IMR-90 (cell line): Measurements from ENCODE around the gene HOXA2. TPM values are rescaled to one million over a fixed set of nuclear protein-coding genes. Genes with fewer than 3 reads are reported as not detected.

Experiments used
- ATAC-seq: fragments of 200-7000 bp; cut with Tn5 transposase; 2 replicates; pipeline ENCODE4 v1.9.1; 2020; ENCODE audit warnings: low read depth, mild to moderate bottlenecking, moderate library complexity
- BruUV-seq: library from RNA; stranded (reverse); fragments of 400-500 nt; replicated peaks from 2 replicates; lab custom pipeline; 2021; lab: Mats Ljungman, UMichigan
- CTCF ChIA-PET: fragments of 300-600 bp; formaldehyde crosslinking; extraction: SDS; loops from one replicate; lab custom pipeline; 2021; ENCODE audit warnings: antibody characterized with exemption; lab: Yijun Ruan, JAX
- POLR2A ChIA-PET: fragments of 300-600 bp; sonication (Branson Sonifier 250); formaldehyde crosslinking; loops from one replicate; lab custom pipeline; 2022; ENCODE audit warnings: antibody characterized with exemption; ENCODE audit not compliant: unreplicated experiment; lab: Charles Lee
- DNase-seq: peaks from one replicate; pipeline ENCODE4 v3.0.0; 2013
- H2AFZ ChIP-seq: replicated peaks from 2 replicates; pipeline ENCODE3; 2013; ENCODE audit warnings: low read length, mild to moderate bottlenecking; ENCODE audit not compliant: poor library complexity
- H2AK5ac ChIP-seq: 2 replicates; pipeline ENCODE4 v1.6.1; 2013; ENCODE audit warnings: low read depth, low read length, inconsistent platforms
- H2AK9ac ChIP-seq: replicated peaks from 2 replicates; pipeline ENCODE3; 2013; ENCODE audit warnings: mild to moderate bottlenecking, low read depth, low read length, moderate library complexity; ENCODE audit not compliant: poor library complexity
- H2BK120ac ChIP-seq: 2 replicates; pipeline ENCODE4 v1.6.1; 2013; ENCODE audit warnings: low read depth, low read length, inconsistent platforms
- H2BK15ac ChIP-seq: 3 replicates; pipeline ENCODE4 v1.6.1; 2013; ENCODE audit warnings: low read depth, low read length, inconsistent platforms
- H2BK20ac ChIP-seq: 2 replicates; pipeline ENCODE4 v1.6.1; 2013; ENCODE audit warnings: low read depth, mild to moderate bottlenecking, inconsistent platforms, low read length, moderate library complexity
- H2BK5ac ChIP-seq: 2 replicates; pipeline ENCODE4 v1.6.1; 2013; ENCODE audit warnings: mild to moderate bottlenecking, low read depth, low read length, inconsistent platforms; ENCODE audit not compliant: poor library complexity, severe bottlenecking
- H3K14ac ChIP-seq: replicated peaks from 2 replicates; pipeline ENCODE4 v1.6.1; 2013; ENCODE audit warnings: low read depth, low read length, inconsistent platforms
- H3K18ac ChIP-seq: 2 replicates; pipeline ENCODE4 v1.6.1; 2013; ENCODE audit warnings: low read depth, low read length, control low read depth
- H3K23ac ChIP-seq: 2 replicates; pipeline ENCODE4 v1.6.1; 2013; ENCODE audit warnings: low read depth, low read length, inconsistent platforms
- H3K27ac ChIP-seq: 2 replicates; pipeline ENCODE4 v1.5.1; 2013; ENCODE audit warnings: mild to moderate bottlenecking, control low read depth, low read length; ENCODE audit not compliant: insufficient read depth
- H3K27me3 ChIP-seq: 2 replicates; pipeline ENCODE4 v1.6.1; 2013; ENCODE audit warnings: low read length; ENCODE audit not compliant: control insufficient read depth, insufficient read depth
- H3K36me3 ChIP-seq: 2 replicates; pipeline ENCODE4 v1.6.1; 2013; ENCODE audit warnings: low read length, mixed read lengths; ENCODE audit not compliant: control insufficient read depth, insufficient read depth
- H3K4ac ChIP-seq: 2 replicates; pipeline ENCODE4 v1.6.1; 2013; ENCODE audit warnings: low read depth, low read length, inconsistent platforms
- H3K4me1 ChIP-seq: 2 replicates; pipeline ENCODE4 v1.6.1; 2013; ENCODE audit warnings: low read length, mixed read lengths; ENCODE audit not compliant: control insufficient read depth, insufficient read depth
- H3K4me2 ChIP-seq: 2 replicates; pipeline ENCODE4 v1.6.1; 2013; ENCODE audit warnings: low read depth, mild to moderate bottlenecking, control low read depth, low read length, moderate library complexity
- H3K4me3 ChIP-seq: 2 replicates; pipeline ENCODE4 v1.5.1; 2013; ENCODE audit warnings: low read depth, mild to moderate bottlenecking, control low read depth, low read length, moderate library complexity; ENCODE audit not compliant: insufficient read depth
- H3K56ac ChIP-seq: 2 replicates; pipeline ENCODE4 v1.6.1; 2013; ENCODE audit warnings: low read length, inconsistent platforms; ENCODE audit not compliant: insufficient read depth; ENCODE audit errors: extremely low read depth
- H3K79me1 ChIP-seq, 2 experiments: 2 replicates each; pipeline ENCODE4 v1.6.1; 2013; ENCODE audit warnings: low read length in 2 of 2, inconsistent platforms in 1 of 2, low read depth in 1 of 2
- H3K9ac ChIP-seq: 2 replicates; pipeline ENCODE4 v1.6.1; 2013; ENCODE audit warnings: low read depth, low read length, control low read depth
- H3K9me1 ChIP-seq: 2 replicates; pipeline ENCODE4 v1.6.1; 2013; ENCODE audit warnings: low read length, inconsistent platforms; ENCODE audit not compliant: insufficient read depth
- H3K9me3 ChIP-seq: 2 replicates; pipeline ENCODE4 v1.6.1; 2013; ENCODE audit warnings: low read length; ENCODE audit not compliant: control insufficient read depth, insufficient read depth
- H4K20me1 ChIP-seq: 2 replicates; pipeline ENCODE4 v1.6.1; 2013; ENCODE audit warnings: low read length, inconsistent platforms; ENCODE audit not compliant: insufficient read depth
- H4K5ac ChIP-seq: 2 replicates; pipeline ENCODE4 v1.6.1; 2013; ENCODE audit warnings: mild to moderate bottlenecking, low read depth, low read length, control low read depth
- H4K8ac ChIP-seq, 2 experiments: 2 replicates each; pipeline ENCODE4 v1.6.1; 2013; ENCODE audit warnings: low read depth in 2 of 2, low read length in 2 of 2, control low read depth in 1 of 2, inconsistent platforms in 1 of 2
- H4K91ac ChIP-seq: 2 replicates; pipeline ENCODE4 v1.6.1; 2013; ENCODE audit warnings: low read depth, low read length, inconsistent platforms; ENCODE audit not compliant: insufficient read depth
- BHLHE40 ChIP-seq: fragments of 150-350 bp; IDR thresholded peaks from 2 replicates; pipeline ENCODE4 v1.6.1; 2016; ENCODE audit warnings: mild to moderate bottlenecking, low read depth, low read length
- CEBPB ChIP-seq: IDR thresholded peaks from 2 replicates; pipeline ENCODE4 v1.6.1; 2012; ENCODE audit warnings: low read depth, low read length, improper control_type of control experiment
- CHD1 ChIP-seq: IDR thresholded peaks from 2 replicates; pipeline ENCODE4 v1.6.1; 2012; ENCODE audit warnings: low read depth, low read length, improper control_type of control experiment
- ELK1 ChIP-seq: fragments of 150-350 bp; IDR thresholded peaks from 2 replicates; pipeline ENCODE4 v1.6.1; 2016; ENCODE audit warnings: low read depth, mild to moderate bottlenecking, low read length, moderate library complexity, borderline replicate concordance
- FOS ChIP-seq: fragments of 150-350 bp; IDR thresholded peaks from 2 replicates; pipeline ENCODE4 v1.6.1; 2016; ENCODE audit warnings: low read depth, low read length
- MAFK ChIP-seq: IDR thresholded peaks from 2 replicates; pipeline ENCODE4 v1.6.1; 2012; ENCODE audit warnings: low read depth, low read length, improper control_type of control experiment
- MAZ ChIP-seq: IDR thresholded peaks from 2 replicates; pipeline ENCODE4 v1.6.1; 2012; ENCODE audit warnings: low read depth, mild to moderate bottlenecking, low read length, improper control_type of control experiment, moderate library complexity, borderline replicate concordance
- MXI1 ChIP-seq: IDR thresholded peaks from 2 replicates; pipeline ENCODE4 v1.6.1; 2012; ENCODE audit warnings: low read depth, mild to moderate bottlenecking, low read length, moderate library complexity, borderline replicate concordance
- NFE2L2 ChIP-seq: fragments of 150-350 bp; IDR thresholded peaks from 2 replicates; pipeline ENCODE4 v1.6.1; 2016; ENCODE audit warnings: low read depth, mild to moderate bottlenecking, low read length
- POLR2A ChIP-seq: IDR thresholded peaks from 2 replicates; pipeline ENCODE4 v1.6.1; 2012; ENCODE audit warnings: mild to moderate bottlenecking, low read depth, low read length
- RAD21 ChIP-seq: IDR thresholded peaks from 2 replicates; pipeline ENCODE4 v1.6.1; 2012; ENCODE audit warnings: low read length, improper control_type of control experiment
- RCOR1 ChIP-seq: IDR thresholded peaks from 2 replicates; pipeline ENCODE4 v1.6.1; 2012; ENCODE audit warnings: mild to moderate bottlenecking, low read length, improper control_type of control experiment; ENCODE audit not compliant: insufficient replicate concordance
- RFX5 ChIP-seq: IDR thresholded peaks from 2 replicates; pipeline ENCODE4 v1.8.0; 2012; ENCODE audit warnings: low read depth, mild to moderate bottlenecking, low read length, moderate library complexity
- SMC3 ChIP-seq: fragments of 150-350 bp; IDR thresholded peaks from 2 replicates; pipeline ENCODE4 v1.6.1; 2016; ENCODE audit warnings: low read depth, mild to moderate bottlenecking, antibody characterized with exemption, low read length, moderate library complexity
- USF2 ChIP-seq: fragments of 150-350 bp; IDR thresholded peaks from 2 replicates; pipeline ENCODE4 v1.6.1; 2017; ENCODE audit warnings: mild to moderate bottlenecking, antibody characterized with exemption, low read length, low read depth
- WGBS, 2 experiments: methylation state at CpG; one replicate each; pipeline versions ENCODE4 v1.1.5 to v1.1.7; 2013; ENCODE audit warnings: missing lambda C conversion rate in 2 of 2; ENCODE audit not compliant: insufficient read length in 1 of 2; ENCODE audit errors: extremely low coverage in 2 of 2; 5-methylcytosine and 5-hydroxymethylcytosine counted together
- dilution Hi-C: fragments of 300-500 bp; cut with HindIII; formaldehyde crosslinking; loops from one replicate; pipeline ENCODE4 v1.14.3; 2018; ENCODE audit warnings: low sequenced_read_pairs; ENCODE audit not compliant: unreplicated experiment
- in situ Hi-C: fragments of 300-500 bp; cut with MboI; formaldehyde crosslinking; loops from 3 replicates; pipeline ENCODE4 v1.14.3; 2019; ENCODE audit warnings: low sequenced_read_pairs, inconsistent platforms, mixed read lengths
- intact Hi-C: fragments of 100-400 bp; cut with micrococcal nuclease; formaldehyde crosslinking; loops from 2 replicates; pipeline ENCODE4 v1.10.0; 2022
- polyA plus RNA-seq, 3 experiments: library from polyadenylated mRNA; depleted of rRNA; stranded (reverse); fragments of >200 nt; gene quantifications; 2 replicates each; pipeline ENCODE4 v1.2.3, GENCODE V29; 2012; ENCODE audit warnings: low replicate concordance in 1 of 3
- total RNA-seq: library from RNA; depleted of rRNA; stranded (reverse); fragments of >200 nt; gene quantifications from 2 replicates; pipeline ENCODE4 v1.2.3, GENCODE V29; 2012
- TF ChIP-seq, protein P1 (sequence below): conservative IDR thresholded peaks from 2 replicates; pipeline ENCODE4 v1.5.1; 2012; ENCODE audit warnings: mild to moderate bottlenecking, low read depth, low read length, improper control_type of control experiment

The HOXA2 gene
- total and polyA plus RNA-seq, 2 of the 4 experiments (the other 2 are of a cell fraction) = 1.6 to 3.9 TPM

- Histone ChIP-seq H2AK5ac (no peak overlapping the region), H2BK5ac (peak overlapping the region; percentile 35), H2BK120ac (peak overlapping the region; percentile 75), H2AFZ (no peak overlapping the region), H3K36me3 (peaks cover 9% of the 10 kb centered on the region), H4K5ac (peak overlapping the region; percentile 71; the same call in 1 of the 2 replicates), H4K20me1 (no peaks in the 10 kb centered on the region), H4K8ac (peak overlapping the region; percentile 50 to 67; a peak in 1 of 4 replicates), H3K56ac (peak overlapping the region; percentile 79; the same call in 1 of the 2 replicates), H3K27me3 (no peaks in the 10 kb centered on the region), H3K9me1 (peaks cover 5% of the 10 kb centered on the region; the same call in 1 of the 2 replicates), H2BK20ac (peak overlapping the region; percentile 69; the same call in 1 of the 2 replicates), H2BK15ac (peak overlapping the region; percentile 52; the same call in 1 of the 3 replicates), H3K4me1 (peaks cover 20% of the 10 kb centered on the region), H3K27ac (peak overlapping the region; percentile 94), H3K9me3 (no peaks in the 10 kb centered on the region), H3K4ac (peak overlapping the region; percentile 55), H2AK9ac (no peak overlapping the region), H3K79me1 (peaks cover 6 to 38% of the 10 kb centered on the region in 2 experiments), H4K91ac (peak overlapping the region; percentile 68), H3K18ac (peak overlapping the region; percentile 89), H3K14ac (peak overlapping the region; percentile 78), H3K4me3 (peak overlapping the region; percentile 30; the same call in 1 of the 2 replicates), H3K4me2 (peak overlapping the region; percentile 94), H3K9ac (peak overlapping the region; percentile 89), H3K23ac (peak overlapping the region; percentile 85; the same call in 1 of the 2 replicates)
- intact Hi-C loops = no loop called here
- no TSS peak for BruUV-seq
- ATAC-seq (no peak), DNase-seq (no peak)
- no CpG with 5 or more reads among the region's 1 CpG for WGBS, 2 experiments
- TF ChIP-seq MAFK (no peak), MAZ (no peak), MXI1 (no peak), RAD21 (no peak), FOS (no peak), RCOR1 (no peak), POLR2A (no peak), NFE2L2 (no peak), CEBPB (no peak), ELK1 (no peak), USF2 (no peak), BHLHE40 (no peak), SMC3 (no peak), CHD1 (no peak), RFX5 (no peak)
- TF ChIP-seq, protein P1, sequence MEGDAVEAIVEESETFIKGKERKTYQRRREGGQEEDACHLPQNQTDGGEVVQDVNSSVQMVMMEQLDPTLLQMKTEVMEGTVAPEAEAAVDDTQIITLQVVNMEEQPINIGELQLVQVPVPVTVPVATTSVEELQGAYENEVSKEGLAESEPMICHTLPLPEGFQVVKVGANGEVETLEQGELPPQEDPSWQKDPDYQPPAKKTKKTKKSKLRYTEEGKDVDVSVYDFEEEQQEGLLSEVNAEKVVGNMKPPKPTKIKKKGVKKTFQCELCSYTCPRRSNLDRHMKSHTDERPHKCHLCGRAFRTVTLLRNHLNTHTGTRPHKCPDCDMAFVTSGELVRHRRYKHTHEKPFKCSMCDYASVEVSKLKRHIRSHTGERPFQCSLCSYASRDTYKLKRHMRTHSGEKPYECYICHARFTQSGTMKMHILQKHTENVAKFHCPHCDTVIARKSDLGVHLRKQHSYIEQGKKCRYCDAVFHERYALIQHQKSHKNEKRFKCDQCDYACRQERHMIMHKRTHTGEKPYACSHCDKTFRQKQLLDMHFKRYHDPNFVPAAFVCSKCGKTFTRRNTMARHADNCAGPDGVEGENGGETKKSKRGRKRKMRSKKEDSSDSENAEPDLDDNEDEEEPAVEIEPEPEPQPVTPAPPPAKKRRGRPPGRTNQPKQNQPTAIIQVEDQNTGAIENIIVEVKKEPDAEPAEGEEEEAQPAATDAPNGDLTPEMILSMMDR = no peak
- in situ Hi-C loops = no loop called here
- dilution Hi-C loops = no loop called here
- ChIA-PET CTCF (no interaction called here), POLR2A (no interaction called here)
These were observed 36.0 kb upstream of the HOXA2 start for GRCh38 chr7:27138472-27138871.
